K562 (cell line): ENCODE results near the gene KCNA10. TPM values are rescaled to one million over a fixed set of nuclear protein-coding genes. Genes with fewer than 3 reads are reported as not detected.

Experiments used
- ATAC-seq: fragments of 200-7000 bp; cut with Tn5 transposase; 3 replicates; pipeline ENCODE4 v1.9.1; 2020; ENCODE audit warnings: moderate library complexity
- BruUV-seq: library from RNA; stranded (reverse); fragments of 400-500 nt; replicated peaks from 2 replicates; lab custom pipeline; 2021; lab: Mats Ljungman, UMichigan
- CTCF ChIA-PET: fragments of 300-600 bp; formaldehyde crosslinking; extraction: SDS; loops from one replicate; lab custom pipeline; 2021; ENCODE audit warnings: low intra/inter-chr PET ratio; lab: Yijun Ruan, JAX
- POLR2A ChIA-PET: fragments of 300-600, 350-650 bp; sonication (Branson Sonifier 250); formaldehyde crosslinking; extraction: SDS; loops from one replicate; lab custom pipeline; 2021; ENCODE audit warnings: antibody characterized with exemption, inconsistent platforms; lab: Yijun Ruan, JAX
- DNase-seq, 4 experiments: peaks; one replicate each; pipeline versions ENCODE4 v3.0.0 to v3.0.0-alpha.2; 2011 to 2018; ENCODE audit warnings: low spot score in 3 of 4, mixed read lengths in 3 of 4; ENCODE audit errors: extremely low read depth in 1 of 4
- FAIRE-seq: peaks from 2 replicates; lab custom pipeline; 2011; peaks lifted over from hg19 to GRCh38; lab: Jason Lieb, UNC
- H2AFZ ChIP-seq: 2 replicates; pipeline ENCODE4 v1.6.0; 2011; ENCODE audit warnings: low read depth, low read length, control low read depth, inconsistent platforms
- H3K27ac ChIP-seq: fragments of 200-600 bp; 3 replicates; pipeline ENCODE4 v1.8.0; 2011; ENCODE audit warnings: low read depth, mild to moderate bottlenecking, control low read depth, inconsistent platforms, low read length, moderate library complexity, mixed read lengths; ENCODE audit errors: extremely low read depth
- H3K27me3 ChIP-seq, 2 experiments: fragments of 300-600 bp in 1 of 2; 2 replicates in 1 of 2; 3 replicates in 1 of 2; pipeline versions ENCODE4 v1.6.0 to v1.8.0; 2011; ENCODE audit warnings: inconsistent platforms in 2 of 2, low read length in 2 of 2, mild to moderate bottlenecking in 1 of 2, mixed read lengths in 1 of 2, moderate library complexity in 1 of 2; ENCODE audit not compliant: control insufficient read depth in 2 of 2, insufficient read depth in 2 of 2
- H3K36me3 ChIP-seq: fragments of 300-600 bp; 3 replicates; pipeline ENCODE4 v1.8.0; 2011; ENCODE audit warnings: mild to moderate bottlenecking, low read length, inconsistent platforms; ENCODE audit not compliant: control insufficient read depth, insufficient read depth
- H3K4me1 ChIP-seq, 2 experiments: fragments of 200-600 bp in 1 of 2; replicated peaks in 1 of 2; 2 replicates in 1 of 2; 3 replicates in 1 of 2; pipeline versions ENCODE4 v1.5.1 to v1.8.0; 2011; ENCODE audit warnings: inconsistent platforms in 2 of 2, low read length in 2 of 2, mild to moderate bottlenecking in 1 of 2, mixed read lengths in 1 of 2, moderate library complexity in 1 of 2; ENCODE audit not compliant: control insufficient read depth in 2 of 2, insufficient read depth in 2 of 2
- H3K4me2 ChIP-seq: 2 replicates; pipeline ENCODE4 v1.6.1; 2011; ENCODE audit warnings: low read length, control low read depth, inconsistent platforms, mixed read lengths; ENCODE audit not compliant: insufficient read depth
- H3K4me3 ChIP-seq: fragments of 200-600 bp; sonication (generic), shearing (Covaris generic); 2 replicates; pipeline ENCODE4 v1.5.1; 2016; ENCODE audit warnings: control low read depth, inconsistent platforms
- H3K79me2 ChIP-seq: fragments of 200-600 bp; 3 replicates; pipeline ENCODE4 v1.8.0; 2011; ENCODE audit warnings: low read length, inconsistent platforms; ENCODE audit not compliant: control insufficient read depth, insufficient read depth
- H3K9ac ChIP-seq, 2 experiments: 2 replicates each; pipeline versions ENCODE4 v1.6.0 to v1.6.1; 2011; ENCODE audit warnings: low read depth in 2 of 2, low read length in 2 of 2, control low read depth in 1 of 2, inconsistent platforms in 1 of 2, mild to moderate bottlenecking in 1 of 2, mixed read lengths in 1 of 2; ENCODE audit not compliant: insufficient read depth in 1 of 2
- H3K9me1 ChIP-seq: one replicate; pipeline ENCODE4 v1.6.0; 2011; ENCODE audit warnings: inconsistent platforms, mild to moderate bottlenecking, low read length, moderate library complexity; ENCODE audit not compliant: control insufficient read depth, insufficient read depth
- H3K9me3 ChIP-seq: replicated peaks from 2 replicates; pipeline ENCODE4 v1.5.1; 2011; ENCODE audit warnings: low read depth, low read length, inconsistent platforms; ENCODE audit not compliant: control insufficient read depth, insufficient read depth
- H4K20me1 ChIP-seq: replicated peaks from 2 replicates; pipeline ENCODE4 v1.6.1; 2011; ENCODE audit warnings: low read length, inconsistent platforms, mixed read lengths; ENCODE audit not compliant: control insufficient read depth, insufficient read depth
- BRCA1 ChIP-seq, 2 experiments: fragments of 450-650 bp in 1 of 2; sonication (generic) in 1 of 2; formaldehyde crosslinking in 1 of 2; IDR thresholded peaks; 2 replicates each; pipeline versions ENCODE4 v1.5.0 to v1.6.1; 2017 to 2020; ENCODE audit warnings: mild to moderate bottlenecking in 1 of 2, missing genetic modification reagents in 1 of 2
- ESRRA ChIP-seq: fragments of 450-650 bp; IDR thresholded peaks from 2 replicates; pipeline ENCODE4 v1.6.1; 2014; ENCODE audit warnings: low read depth, mild to moderate bottlenecking, moderate library complexity, borderline replicate concordance
- NCOA2 ChIP-seq, 2 experiments: fragments of 450-650 bp; IDR thresholded peaks; 2 replicates each; pipeline ENCODE4 v1.6.1; 2018; ENCODE audit warnings: mild to moderate bottlenecking in 2 of 2, moderate library complexity in 1 of 2; ENCODE audit not compliant: partially characterized antibody in 2 of 2
- SMC3 ChIP-seq: conservative IDR thresholded peaks from 2 replicates; pipeline ENCODE4 v1.6.1; 2011; ENCODE audit warnings: low read depth, low read length, improper control_type of control experiment; ENCODE audit not compliant: insufficient read depth
- TBL1XR1 ChIP-seq, 2 experiments: IDR thresholded peaks; 2 replicates each; pipeline ENCODE4 v1.6.1; 2012; ENCODE audit warnings: improper control_type of control experiment in 2 of 2, low read length in 2 of 2, mild to moderate bottlenecking in 1 of 2
- TEAD4 ChIP-seq, 2 experiments: sonication (generic) in 1 of 2; formaldehyde crosslinking in 1 of 2; IDR thresholded peaks; 2 replicates each; pipeline versions ENCODE4 v1.6.1 to v1.8.0; 2012 to 2022; ENCODE audit warnings: borderline replicate concordance in 1 of 2, inconsistent platforms in 1 of 2, low read length in 1 of 2, mild to moderate bottlenecking in 1 of 2, missing genetic modification reagents in 1 of 2
- WGBS: fragments of 100-300 bp; shearing (Covaris generic); methylation state at CpG from one replicate; pipeline ENCODE4 v1.1.6; 2016; ENCODE audit warnings: low coverage, mixed read lengths; ENCODE audit not compliant: insufficient coverage; ENCODE audit errors: missing lambda C conversion rate; 5-methylcytosine and 5-hydroxymethylcytosine counted together
- in situ Hi-C: fragments of 300-500 bp; cut with MboI; formaldehyde crosslinking; loops from 4 replicates; pipeline ENCODE4 v1.15.0; 2018; ENCODE audit warnings: inconsistent platforms, mixed read lengths
- intact Hi-C: fragments of 100-400 bp; cut with micrococcal nuclease; formaldehyde crosslinking; loops from 2 replicates; pipeline ENCODE4 v1.14.2; 2022
- polyA plus RNA-seq, 8 experiments: library from polyadenylated mRNA; depleted of rRNA in 4 of 8; stranded (reverse) in 5 of 8; unstranded in 3 of 8; fragments of >200 nt; fragmentation: Nextera tagmentation in 2 of 8; fragmentation: Illumina TruSeq in 1 of 8; extraction: Ambion mirVana in 2 of 8; extraction: Trizol in 1 of 8; gene quantifications; 2 replicates each; pipeline versions ENCODE4 v1.2.1 to v1.2.3, GENCODE V29; 2011 to 2014; ENCODE audit warnings: inconsistent platforms in 1 of 8, missing spikeins in 1 of 8
- total RNA-seq, 7 experiments: library from RNA; depleted of rRNA in 6 of 7; stranded (reverse); fragments of >200 nt in 6 of 7; fragmentation: Illumina TruSeq in 2 of 7; extraction: Trizol in 2 of 7; gene quantifications; 2 replicates each; pipeline versions ENCODE4 v1.2.1 to v1.2.3, GENCODE V29; 2011 to 2021; ENCODE audit warnings: low replicate concordance in 1 of 7
- TF ChIP-seq, protein P1 (sequence below): fragments of 450-650 bp; IDR thresholded peaks from 2 replicates; pipeline ENCODE4 v1.6.1; 2018; ENCODE audit not compliant: partially characterized antibody

KCNA10 gene
- total and polyA plus RNA-seq, 9 of the 15 experiments (the other 6 are each of a cell fraction or from before 2014, with no cell fraction given) = not detected

GRCh38 chr1:110495926-110496600 is 22.9 kb downstream of the KCNA10 start:
- POLR2A ChIA-PET = interaction anchor here (0.6 to 1.4 kb wide), 10 partner anchors 8 to 299 kb away, joined by 3 to 8 read pairs (median 4); partner anchors contain the start of gene RBM15
- intact Hi-C loops = loop anchor here (1.0 to 2.0 kb wide), 4 partner anchors 35 to 299 kb away; no protein-coding TSS in a partner anchor
- TF ChIP-seq ESRRA (no peak), TEAD4 (IDR thresholded peaks at IDR 0.05; ENCODE audit: low read length) (0 out of 2 replicates have a peak, but pooled peaks have one; percentile 22), TEAD4 (CRISPR knock-in tag; IDR thresholded peaks at IDR 0.05; ENCODE audit: borderline replicate concordance) (no peak), NCOA2 (IDR thresholded peaks at IDR 0.05; ENCODE audit: partially characterized antibody in 2 of 2) (peak in 1 of 2 experiments; percentile 65), TBL1XR1 (IDR thresholded peaks at IDR 0.05; ENCODE audit: low read length in 2 of 2) (0 out of 4 replicates have a peak, but pooled peaks of 1 of the 2 experiments have one; percentile 26), BRCA1 (IDR thresholded peaks at IDR 0.05) (no peak), BRCA1 (CRISPR knock-in tag; IDR thresholded peaks at IDR 0.05) (no peak), SMC3 (peak; percentile 86)
- TF ChIP-seq, protein P1, sequence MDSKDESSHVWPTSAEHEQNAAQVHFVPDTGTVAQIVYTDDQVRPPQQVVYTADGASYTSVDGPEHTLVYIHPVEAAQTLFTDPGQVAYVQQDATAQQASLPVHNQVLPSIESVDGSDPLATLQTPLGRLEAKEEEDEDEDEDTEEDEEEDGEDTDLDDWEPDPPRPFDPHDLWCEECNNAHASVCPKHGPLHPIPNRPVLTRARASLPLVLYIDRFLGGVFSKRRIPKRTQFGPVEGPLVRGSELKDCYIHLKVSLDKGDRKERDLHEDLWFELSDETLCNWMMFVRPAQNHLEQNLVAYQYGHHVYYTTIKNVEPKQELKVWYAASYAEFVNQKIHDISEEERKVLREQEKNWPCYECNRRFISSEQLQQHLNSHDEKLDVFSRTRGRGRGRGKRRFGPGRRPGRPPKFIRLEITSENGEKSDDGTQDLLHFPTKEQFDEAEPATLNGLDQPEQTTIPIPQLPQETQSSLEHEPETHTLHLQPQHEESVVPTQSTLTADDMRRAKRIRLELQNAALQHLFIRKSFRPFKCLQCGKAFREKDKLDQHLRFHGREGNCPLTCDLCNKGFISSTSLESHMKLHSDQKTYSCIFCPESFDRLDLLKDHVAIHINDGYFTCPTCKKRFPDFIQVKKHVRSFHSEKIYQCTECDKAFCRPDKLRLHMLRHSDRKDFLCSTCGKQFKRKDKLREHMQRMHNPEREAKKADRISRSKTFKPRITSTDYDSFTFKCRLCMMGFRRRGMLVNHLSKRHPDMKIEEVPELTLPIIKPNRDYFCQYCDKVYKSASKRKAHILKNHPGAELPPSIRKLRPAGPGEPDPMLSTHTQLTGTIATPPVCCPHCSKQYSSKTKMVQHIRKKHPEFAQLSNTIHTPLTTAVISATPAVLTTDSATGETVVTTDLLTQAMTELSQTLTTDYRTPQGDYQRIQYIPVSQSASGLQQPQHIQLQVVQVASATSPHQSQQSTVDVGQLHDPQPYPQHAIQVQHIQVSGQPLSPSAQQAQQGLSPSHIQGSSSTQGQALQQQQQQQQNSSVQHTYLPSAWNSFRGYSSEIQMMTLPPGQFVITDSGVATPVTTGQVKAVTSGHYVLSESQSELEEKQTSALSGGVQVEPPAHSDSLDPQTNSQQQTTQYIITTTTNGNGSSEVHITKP = peak; percentile 62

More at GRCh38 chr1:110495926-110496600, 22.9 kb downstream of the KCNA10 start:
- Histone ChIP-seq H3K9ac (no peak overlapping the region; a peak in 1 of 4 replicates), H3K79me2 (no peaks in the 10 kb centered on the region), H3K4me3 (no peak overlapping the region), H4K20me1 (peaks cover 4% of the 10 kb centered on the region; the same call in 1 of the 2 replicates), H3K9me1 (no peaks in the 10 kb centered on the region), H3K9me3 (no peaks in the 10 kb centered on the region), H3K4me2 (no peak overlapping the region), H3K27me3 (peaks cover 8 to 50% of the 10 kb centered on the region in 2 experiments; a peak in 3 of 5 replicates), H3K36me3 (no peaks in the 10 kb centered on the region), H3K27ac (no peak overlapping the region), H3K4me1 (no peaks in the 10 kb centered on the region), H2AFZ (no peak overlapping the region)
- WGBS = 0% methylated on average over 8 of the region's 8 CpGs
- ATAC-seq = peak; percentile 96
- CTCF ChIA-PET = interaction anchor here (0.5 to 3.7 kb wide), 11 partner anchors 83 to 466 kb away, joined by 3 to 45 read pairs (median 4); partner anchors contain the start of gene KCNC4
- BruUV-seq = no TSS peak
- peak; percentile 98 for FAIRE-seq
- in situ Hi-C loops = no loop called here
- DNase-seq = peak; percentile 86 to 91 (median 90)
